Colonic mucosa (tissue), 4 donors: ENCODE data around the gene TAAR1. TPM values are rescaled to one million over a fixed set of nuclear protein-coding genes. Genes with fewer than 3 reads are reported as not detected.
"Not testable (repeated sequence)": the region's sequence is repeated elsewhere in the genome, so short reads cannot be mapped to it uniquely, and the experiment has no call there.

Experiments
- DNase-seq: peaks from one replicate; pipeline ENCODE4 v3.0.0-alpha.2; 2020
- H3K27ac ChIP-seq: fragments of 200-600 bp; one replicate; pipeline ENCODE4 v1.8.0; 2021
- H3K27me3 ChIP-seq: fragments of 200-600 bp; one replicate; pipeline ENCODE4 v1.8.0; 2021
- H3K36me3 ChIP-seq: fragments of 200-600 bp; one replicate; pipeline ENCODE4 v1.8.0; 2021
- H3K4me1 ChIP-seq: fragments of 200-600 bp; one replicate; pipeline ENCODE4 v1.8.0; 2021; ENCODE audit warnings: mild to moderate bottlenecking
- H3K4me3 ChIP-seq: fragments of 200-600 bp; one replicate; pipeline ENCODE4 v1.8.0; 2021
- H3K9ac ChIP-seq, 2 donors: one replicate each; pipeline ENCODE4 v1.7.0; 2013; ENCODE audit warnings: control low read depth in 2 of 2, low read depth in 2 of 2, low read length in 2 of 2
- H3K9me3 ChIP-seq: fragments of 200-600 bp; one replicate; pipeline ENCODE4 v1.8.0; 2021
- intact Hi-C: fragments of 100-400 bp; cut with DNase I; formaldehyde crosslinking; loops from one replicate; pipeline ENCODE4 v1.14.1; 2022
- total RNA-seq, 2 donors: library from RNA; stranded (reverse); fragmentation: NEBNext Ultra II Directional in 1 of 2; extraction: Animal tissue kit (Norgen Biotek cat#: 25700) in 1 of 2; gene quantifications; one replicate each; pipeline ENCODE4 v1.2.1, GENCODE V29; 2021
- TF ChIP-seq, protein P1 (sequence below): fragments of 200-600 bp; IDR thresholded peaks from one replicate; pipeline ENCODE4 v1.8.0; 2022; ENCODE audit warnings: antibody characterized with exemption, mild to moderate bottlenecking
- donor health status: healthy.
- donor health status: DM: no; HTN: no; CAD: no.
- donor health status: DM: no; HTN: no; CAD: no.

TAAR1 gene
- total RNA-seq, 2 donors from 2014 or later: not detected

DNA sequence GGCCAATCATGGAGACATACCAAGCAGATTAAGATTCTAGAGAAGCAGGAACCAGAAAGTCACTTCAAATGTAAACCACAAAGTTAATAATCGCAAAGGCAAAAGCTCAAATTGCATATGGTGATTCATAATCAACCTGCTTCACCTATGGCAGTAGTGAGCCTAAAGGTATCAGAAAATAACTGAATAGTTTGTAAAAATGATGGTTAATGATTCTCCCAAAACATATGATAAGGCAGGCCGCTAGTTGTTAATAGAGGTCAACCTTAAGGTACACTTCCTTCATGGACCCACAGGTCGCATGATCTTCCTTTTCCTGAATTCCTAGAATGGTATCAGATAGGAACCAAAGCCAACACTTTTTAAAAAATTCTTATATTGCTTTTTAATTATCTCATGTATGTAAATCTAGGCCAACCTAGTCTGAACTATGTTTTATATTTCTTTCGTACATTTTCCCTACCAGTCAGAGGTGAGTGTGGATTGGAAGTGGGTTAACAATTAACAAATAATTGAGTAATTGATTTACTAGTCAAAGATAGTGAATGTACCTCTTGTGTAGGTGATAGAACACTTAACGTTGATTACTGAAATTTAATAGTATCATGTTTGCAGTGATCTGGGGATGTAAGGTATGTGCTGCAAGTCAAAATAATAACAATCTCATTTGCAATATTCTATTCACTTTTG lies 51.3 kb downstream of the TAAR1 start:
- H3K27ac ChIP-seq: no peak overlapping the region

DNA sequence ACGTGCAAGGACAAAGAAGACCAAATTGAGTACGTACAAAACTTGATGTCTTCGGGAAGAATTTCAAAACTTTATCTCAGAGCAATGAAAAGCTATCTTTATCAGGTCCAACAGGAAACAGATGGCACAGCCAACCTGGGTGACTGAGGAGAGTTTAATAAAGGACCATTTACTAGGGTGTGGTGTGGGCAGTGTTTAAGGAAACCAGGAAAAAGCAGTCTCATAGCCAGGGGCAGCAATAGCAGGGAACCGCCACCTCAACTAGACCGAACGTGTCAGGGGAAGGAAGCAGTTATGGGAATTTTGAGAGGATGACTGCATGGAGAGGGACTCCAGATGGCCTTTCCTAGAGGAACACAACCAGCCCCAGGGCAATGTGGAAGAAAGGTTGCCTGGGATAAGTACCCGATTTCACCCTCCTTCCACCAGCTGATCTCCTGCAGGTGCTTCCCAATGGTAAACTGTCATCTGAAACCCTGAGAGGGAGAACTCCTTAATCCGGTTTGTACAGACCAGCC lies 54.3 kb downstream of the TAAR1 start:
- Histone ChIP-seq H3K9ac (no peak overlapping the region), H3K27me3 (no peaks in the 10 kb centered on the region), H3K27ac (no peak overlapping the region), H3K4me1 (no peaks in the 10 kb centered on the region), H3K9me3 (no peaks in the 10 kb centered on the region), H3K36me3 (no peaks in the 10 kb centered on the region), H3K4me3 (no peak overlapping the region)
- TF ChIP-seq, protein P1, sequence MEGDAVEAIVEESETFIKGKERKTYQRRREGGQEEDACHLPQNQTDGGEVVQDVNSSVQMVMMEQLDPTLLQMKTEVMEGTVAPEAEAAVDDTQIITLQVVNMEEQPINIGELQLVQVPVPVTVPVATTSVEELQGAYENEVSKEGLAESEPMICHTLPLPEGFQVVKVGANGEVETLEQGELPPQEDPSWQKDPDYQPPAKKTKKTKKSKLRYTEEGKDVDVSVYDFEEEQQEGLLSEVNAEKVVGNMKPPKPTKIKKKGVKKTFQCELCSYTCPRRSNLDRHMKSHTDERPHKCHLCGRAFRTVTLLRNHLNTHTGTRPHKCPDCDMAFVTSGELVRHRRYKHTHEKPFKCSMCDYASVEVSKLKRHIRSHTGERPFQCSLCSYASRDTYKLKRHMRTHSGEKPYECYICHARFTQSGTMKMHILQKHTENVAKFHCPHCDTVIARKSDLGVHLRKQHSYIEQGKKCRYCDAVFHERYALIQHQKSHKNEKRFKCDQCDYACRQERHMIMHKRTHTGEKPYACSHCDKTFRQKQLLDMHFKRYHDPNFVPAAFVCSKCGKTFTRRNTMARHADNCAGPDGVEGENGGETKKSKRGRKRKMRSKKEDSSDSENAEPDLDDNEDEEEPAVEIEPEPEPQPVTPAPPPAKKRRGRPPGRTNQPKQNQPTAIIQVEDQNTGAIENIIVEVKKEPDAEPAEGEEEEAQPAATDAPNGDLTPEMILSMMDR: no peak
- DNase-seq: no peak
- intact Hi-C loops: no loop called here

More for the DNA sequence above, 51.3 kb downstream of the TAAR1 start:
- Histone ChIP-seq H3K27me3 (no peaks in the 10 kb centered on the region), H3K4me3 (no peak overlapping the region), H3K9ac (no peak overlapping the region), H3K36me3 (no peaks in the 10 kb centered on the region), H3K9me3 (no peaks in the 10 kb centered on the region), H3K4me1 (no peaks in the 10 kb centered on the region)
- intact Hi-C loops: no loop called here
- TF ChIP-seq, protein P1: no peak
- DNase-seq: no peak

DNA sequence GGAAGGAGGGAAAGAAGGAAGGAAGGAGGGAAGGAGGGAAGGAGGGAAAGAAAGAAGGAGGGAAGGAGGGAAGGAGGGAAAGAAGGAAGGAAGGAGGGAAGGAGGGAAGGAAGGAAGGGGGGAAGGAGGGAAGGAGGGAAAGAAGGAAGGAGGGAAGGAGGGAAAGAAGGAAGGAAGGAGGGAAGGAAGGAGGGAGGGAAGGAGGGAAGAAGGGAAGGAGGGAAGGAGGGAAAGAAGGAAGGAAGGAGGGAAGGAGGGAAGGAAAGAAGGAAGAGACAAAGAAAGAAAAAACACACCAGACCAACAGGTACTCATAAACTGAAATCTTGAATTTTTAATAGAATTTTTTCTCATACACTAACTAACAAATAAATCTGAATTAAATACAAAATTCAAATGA lies 58.1 kb downstream of the TAAR1 start:
- H3K27me3 ChIP-seq, DNase-seq, H3K27ac ChIP-seq, intact Hi-C loops, H3K4me1 ChIP-seq, H3K9ac ChIP-seq, H3K9me3 ChIP-seq, H3K36me3 ChIP-seq, H3K4me3 ChIP-seq: not testable (repeated sequence)

DNA sequence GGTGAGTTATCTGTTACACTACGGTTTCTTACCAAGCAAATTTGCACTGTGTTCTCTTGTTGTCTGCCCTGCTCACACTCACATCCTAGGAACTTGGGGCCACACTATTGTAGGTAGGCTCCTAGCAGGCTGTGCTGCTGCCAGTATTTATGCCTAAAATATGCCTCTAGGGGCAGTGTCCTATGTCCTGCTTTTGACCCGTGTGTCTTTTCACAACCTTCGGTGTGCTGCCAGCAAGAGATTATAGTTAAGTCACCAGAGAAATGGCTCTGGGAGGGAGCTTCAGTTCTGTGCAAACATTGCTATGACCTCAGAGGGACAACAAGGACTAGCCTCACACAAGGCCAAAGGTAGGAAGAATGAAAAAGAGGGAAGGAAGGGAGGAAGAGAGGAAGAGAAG lies 60.5 kb downstream of the TAAR1 start:
- TF ChIP-seq, protein P1: no peak
- Histone ChIP-seq H3K4me1 (no peaks in the 10 kb centered on the region), H3K9ac (no peak overlapping the region), H3K4me3 (no peak overlapping the region), H3K27me3 (no peaks in the 10 kb centered on the region), H3K36me3 (no peaks in the 10 kb centered on the region), H3K27ac (no peak overlapping the region), H3K9me3 (no peaks in the 10 kb centered on the region)
- intact Hi-C loops: no loop called here
- no peak for DNase-seq

DNA sequence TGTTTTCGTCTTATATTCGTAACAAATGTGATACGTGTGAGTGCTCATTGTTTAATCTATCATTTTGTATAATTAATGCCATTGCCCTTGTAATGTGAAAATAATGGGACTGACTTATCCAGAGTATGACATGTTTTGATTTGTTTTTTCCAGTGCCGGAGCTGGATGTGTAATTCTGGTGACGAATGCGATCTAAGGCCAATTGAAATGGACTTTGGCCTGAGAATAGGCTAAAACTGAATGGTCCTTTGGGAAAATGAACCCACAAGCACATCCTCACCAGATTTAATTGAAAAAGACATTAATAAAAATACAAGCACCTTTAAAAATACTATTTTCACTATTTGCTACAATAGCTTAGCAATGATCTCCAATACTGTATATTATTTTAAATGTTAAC lies 62.8 kb downstream of the TAAR1 start:
- intact Hi-C loops: no loop called here
- Histone ChIP-seq H3K9me3 (no peaks in the 10 kb centered on the region), H3K27ac (no peak overlapping the region), H3K9ac (no peak overlapping the region), H3K36me3 (no peaks in the 10 kb centered on the region), H3K4me3 (no peak overlapping the region), H3K4me1 (no peaks in the 10 kb centered on the region), H3K27me3 (no peaks in the 10 kb centered on the region)
- DNase-seq: no peak
- TF ChIP-seq, protein P1: no peak

Other genes with a start within 250 kb of the TAAR1 start
- gene STX7, start 146.1 kb downstream of the TAAR1 start, total RNA-seq: 10 to 100 TPM; 30.5 to 52.8 TPM
- not detected for gene TAAR9, start 120.9 kb downstream of the TAAR1 start, total RNA-seq
- gene TAAR8, start 106.5 kb downstream of the TAAR1 start, total RNA-seq: not detected
- gene TAAR6, start 88.9 kb downstream of the TAAR1 start, total RNA-seq: not detected
- not detected for gene TAAR5, start 69.4 kb downstream of the TAAR1 start, total RNA-seq
- not detected for gene TAAR2, start 34.9 kb downstream of the TAAR1 start, total RNA-seq
- gene VNN1, start 54.9 kb upstream of the TAAR1 start, total RNA-seq: 1 to 10 TPM in 1 of 2 donors, under 1 TPM in 1; 0.62 to 6.4 TPM
- gene VNN2, start 98.7 kb upstream of the TAAR1 start, total RNA-seq: 1 to 10 TPM in 1 of 2 donors, under 1 TPM in 1; 0.84 to 1.6 TPM
- 10 to 100 TPM; 11.1 to 11.8 TPM for gene SLC18B1, start 139.5 kb upstream of the TAAR1 start, total RNA-seq
- gene RPS12, start 155.4 kb upstream of the TAAR1 start, total RNA-seq: 100 to 1,000 TPM; 829 to 885 TPM